PC-3 (cell line): ENCODE results near the gene SERTAD3. TPM values are rescaled to one million over a fixed set of nuclear protein-coding genes. Genes with fewer than 3 reads are reported as not detected.

Experiments
- ATAC-seq: fragments of 200-7000 bp; cut with Tn5 transposase; 2 replicates; pipeline ENCODE4 v1.9.1; 2020; ENCODE audit warnings: mild to moderate bottlenecking, moderate library complexity
- BruUV-seq: library from RNA; stranded (reverse); fragments of 400-500 nt; replicated peaks from 2 replicates; lab custom pipeline; 2021; lab: Mats Ljungman, UMichigan
- CTCF ChIA-PET: fragments of 300-600 bp; sonication (Branson Sonifier 250); formaldehyde crosslinking; loops from one replicate; lab custom pipeline; 2022; ENCODE audit warnings: antibody characterized with exemption; lab: Charles Lee
- POLR2A ChIA-PET: fragments of 300-600 bp; sonication (Branson Sonifier 250); formaldehyde crosslinking; loops from one replicate; lab custom pipeline; 2022; ENCODE audit warnings: antibody characterized with exemption; ENCODE audit not compliant: unreplicated experiment; lab: Charles Lee
- DNase-seq: peaks from one replicate; pipeline ENCODE4 v3.0.0-alpha.2; 2015
- H2AFZ ChIP-seq: fragments of 300-600 bp; sonication (generic); 2 replicates; pipeline ENCODE4 v1.6.0; 2016; ENCODE audit warnings: antibody characterized with exemption, low read length
- H3F3A ChIP-seq: fragments of 300-600 bp; sonication (generic); one replicate; pipeline ENCODE4 v1.6.0; 2017; ENCODE audit warnings: antibody characterized with exemption, low read length, control low read depth, mild to moderate bottlenecking; ENCODE audit not compliant: unreplicated experiment
- H3K27ac ChIP-seq: fragments of 300-600 bp; sonication (generic); 2 replicates; pipeline ENCODE4 v1.5.1; 2016; ENCODE audit warnings: mild to moderate bottlenecking, low read length
- H3K27me3 ChIP-seq: fragments of 300-600 bp; sonication (generic); 2 replicates; pipeline ENCODE4 v1.6.1; 2016; ENCODE audit warnings: low read length, mixed read lengths
- H3K36me3 ChIP-seq: fragments of 300-600 bp; sonication (generic); 2 replicates; pipeline ENCODE4 v1.6.1; 2016; ENCODE audit warnings: low read depth, mixed run types, low read length, mixed read lengths
- H3K4me1 ChIP-seq: fragments of 300-600 bp; sonication (generic); 2 replicates; pipeline ENCODE4 v1.5.1; 2016; ENCODE audit warnings: low read length; ENCODE audit not compliant: insufficient read depth
- H3K4me2 ChIP-seq: fragments of 300-600 bp; sonication (generic); 2 replicates; pipeline ENCODE4 v1.6.0; 2016; ENCODE audit warnings: low read length
- H3K4me3 ChIP-seq: fragments of 300-600 bp; sonication (generic); 2 replicates; pipeline ENCODE4 v1.5.1; 2016; ENCODE audit warnings: mild to moderate bottlenecking, low read length, mixed read lengths
- H3K79me2 ChIP-seq: fragments of 300-600 bp; sonication (generic); 2 replicates; pipeline ENCODE4 v1.6.1; 2017; ENCODE audit warnings: low read length, mixed read lengths
- H3K9ac ChIP-seq: fragments of 300-600 bp; sonication (generic); 2 replicates; pipeline ENCODE4 v1.6.0; 2016; ENCODE audit warnings: mild to moderate bottlenecking, low read length
- H3K9me2 ChIP-seq: fragments of 300-600 bp; sonication (generic); replicated peaks from 2 replicates; pipeline ENCODE4 v1.6.1; 2016; ENCODE audit warnings: mixed run types, low read length, mixed read lengths
- H3K9me3 ChIP-seq: fragments of 300-600 bp; sonication (generic); 2 replicates; pipeline ENCODE4 v1.6.1; 2016; ENCODE audit warnings: low read length, mixed read lengths
- H4K20me1 ChIP-seq: fragments of 300-600 bp; sonication (generic); 2 replicates; pipeline ENCODE4 v1.6.1; 2016; ENCODE audit warnings: low read length, mixed read lengths
- CTCF ChIP-seq: fragments of 300-600 bp; sonication (generic); conservative IDR thresholded peaks from 2 replicates; pipeline ENCODE4 v1.5.1; 2017; ENCODE audit warnings: antibody characterized with exemption, low read depth, mild to moderate bottlenecking, low read length
- EZH2 ChIP-seq: fragments of 300-600 bp; sonication (generic); IDR thresholded peaks from one replicate; pipeline ENCODE4 v1.6.1; 2017; ENCODE audit warnings: antibody characterized with exemption, mild to moderate bottlenecking, low read length; ENCODE audit not compliant: unreplicated experiment
- EZH2phosphoT487 ChIP-seq: fragments of 300-600 bp; sonication (generic); IDR thresholded peaks from 2 replicates; pipeline ENCODE4 v1.6.1; 2018; ENCODE audit warnings: mild to moderate bottlenecking, antibody characterized with exemption, low read length, borderline replicate concordance
- intact Hi-C: fragments of 100-400 bp; cut with micrococcal nuclease; formaldehyde crosslinking; loops from 2 replicates; pipeline ENCODE4 v1.9.0; 2023
- total RNA-seq: library from RNA; depleted of rRNA; stranded (reverse); fragments of >200 nt; gene quantifications from 2 replicates; pipeline ENCODE4 v1.2.3, GENCODE V29; 2014

SERTAD3 gene
- total RNA-seq, 1 experiment from 2014 or later: 7.9 TPM

- intact Hi-C loops: loop anchor here (2.0 kb wide), 1 partner anchor 22 kb away; no protein-coding TSS in a partner anchor
- H2AFZ ChIP-seq: peak overlapping the region; percentile 66; the same call in 1 of the 2 replicates
- peak overlapping the region; percentile 21; the same call in 1 of the 2 replicates for H3K27ac ChIP-seq
- no peaks in the 10 kb centered on the region for H3K9me3 ChIP-seq
- no peaks in the 10 kb centered on the region for H3K9me2 ChIP-seq
- H4K20me1 ChIP-seq: peaks cover 9% of the 10 kb centered on the region; the same call in 1 of the 2 replicates
- DNase-seq: no peak
- H3K4me2 ChIP-seq: peak overlapping the region; percentile 97
- CTCF ChIA-PET: interaction anchor here (0.7 to 1.0 kb wide), 2 partner anchors 22 kb away, joined by 3 read pairs; no protein-coding TSS in a partner anchor
- TF ChIP-seq EZH2phosphoT487 (no peak), EZH2 (no peak), CTCF (no peak)
- H3K9ac ChIP-seq: peak overlapping the region; percentile 80
- POLR2A ChIA-PET: interaction anchor here (1.3 kb wide), 1 partner anchor 16 kb away, joined by 3 read pairs; the partner anchor contains the start of gene SERTAD1
- H3K4me1 ChIP-seq: peaks cover 12% of the 10 kb centered on the region; the same call in 1 of the 2 replicates
- peaks cover 31% of the 10 kb centered on the region for H3K79me2 ChIP-seq
- H3K4me3 ChIP-seq: peak overlapping the region; percentile 97
- no peaks in the 10 kb centered on the region for H3F3A ChIP-seq
- no peaks in the 10 kb centered on the region for H3K27me3 ChIP-seq
- peaks cover 12% of the 10 kb centered on the region; the same call in 1 of the 2 replicates for H3K36me3 ChIP-seq
- BruUV-seq: no TSS peak
- ATAC-seq: no peak
Measured at GRCh38 chr19:40442328-40443130, 1.6 kb downstream of the SERTAD3 start.

- POLR2A ChIA-PET: no interaction called here
- Histone ChIP-seq H4K20me1 (peaks cover 9% of the 10 kb centered on the region; the same call in 1 of the 2 replicates), H3K79me2 (peaks cover 31% of the 10 kb centered on the region), H3K9ac (no peak overlapping the region), H3K4me1 (peaks cover 12% of the 10 kb centered on the region; the same call in 1 of the 2 replicates), H3K36me3 (peaks cover 12% of the 10 kb centered on the region; the same call in 1 of the 2 replicates), H3K4me3 (no peak overlapping the region), H2AFZ (no peak overlapping the region), H3F3A (no peaks in the 10 kb centered on the region), H3K4me2 (peak overlapping the region; percentile 97; the same call in 1 of the 2 replicates), H3K9me3 (no peaks in the 10 kb centered on the region), H3K27ac (no peak overlapping the region), H3K9me2 (no peaks in the 10 kb centered on the region), H3K27me3 (no peaks in the 10 kb centered on the region)
- TF ChIP-seq EZH2phosphoT487 (no peak), EZH2 (no peak), CTCF (no peak)
- DNase-seq (no peak), ATAC-seq (no peak)
- no TSS peak for BruUV-seq
- CTCF ChIA-PET: no interaction called here
- intact Hi-C loops: loop anchor here (2.0 kb wide), 1 partner anchor 21 kb away; no protein-coding TSS in a partner anchor
Measured at GRCh38 chr19:40441719-40442253, 2.3 kb downstream of the SERTAD3 start.
